ENCODE data around the gene FRMD8.
A peak's percentile ranks its signal among the peaks of the same experiment; 100 is the strongest.

The FRMD8 gene

DNA sequence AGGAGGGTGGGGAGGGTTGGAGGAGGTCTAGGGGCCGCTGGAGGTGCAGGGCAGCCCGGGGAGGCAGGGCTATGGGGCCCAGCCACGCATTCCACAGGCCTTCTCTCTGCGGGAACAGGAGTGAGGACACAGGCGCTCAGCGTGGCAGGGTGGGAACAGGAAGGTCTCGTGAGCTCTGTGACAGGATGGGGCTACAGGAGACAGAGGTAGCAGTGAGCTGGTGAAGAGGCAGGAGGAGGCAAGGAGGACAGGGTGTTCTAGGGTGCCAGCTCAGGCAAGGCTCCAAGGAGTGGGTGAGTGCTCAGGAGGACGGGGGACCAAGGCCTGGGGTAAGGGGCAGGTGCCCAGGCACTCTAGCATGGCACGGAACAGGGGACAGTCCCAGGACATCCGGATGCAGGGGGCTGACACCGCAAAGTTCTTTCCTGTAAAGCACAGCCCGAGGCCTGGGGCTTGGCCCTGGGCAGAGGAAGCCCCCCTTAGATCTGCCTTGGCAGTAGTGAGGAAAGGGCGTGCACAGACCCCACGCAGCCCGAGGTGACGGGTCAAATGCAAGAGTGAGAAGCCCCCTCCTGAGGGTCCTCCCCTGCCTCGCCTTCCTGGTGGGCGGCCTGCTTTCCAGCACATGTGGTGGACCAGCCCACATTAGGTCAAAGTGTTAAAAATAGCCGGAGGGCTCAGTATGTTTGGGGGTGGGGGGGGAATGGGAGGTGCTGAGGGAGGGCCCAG lies 31.4 kb downstream of the FRMD8 start:
- peak; percentile 90 for FAIRE-seq
- no peak for TF ChIP-seq POLR2A (IDR thresholded peaks at IDR 0.05; ENCODE audit: low read depth, low read length)
- no peak for TF ChIP-seq TAF1 (IDR thresholded peaks at IDR 0.05; ENCODE audit: borderline replicate concordance, low read depth, low read length)
- TF ChIP-seq POLR2AphosphoS5 (IDR thresholded peaks at IDR 0.05; ENCODE audit: low read depth, low read length) = 0 out of 2 replicates have a peak, but pooled peaks have one; percentile 9

DNA sequence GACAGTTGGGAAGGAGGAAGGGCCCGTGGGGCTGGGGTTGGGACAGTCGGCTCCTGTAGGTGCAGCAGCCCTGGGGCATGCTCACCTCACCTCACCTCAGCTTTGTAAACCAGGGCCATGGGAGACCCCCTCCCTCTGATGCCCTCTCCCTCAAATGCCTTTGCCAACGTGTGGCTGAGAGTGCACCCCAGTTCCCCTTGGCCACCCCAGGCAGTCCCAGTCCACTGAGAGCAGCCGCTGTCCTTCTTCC lies 31.9 kb downstream of the FRMD8 start:
- DNase-seq (ENCODE audit: insufficient read length) (no peak), FAIRE-seq (no peak)
- TF ChIP-seq POLR2AphosphoS5 (IDR thresholded peaks at IDR 0.05; ENCODE audit: low read depth, low read length) (0 out of 2 replicates have a peak, but pooled peaks have one; percentile 25), TAF1 (IDR thresholded peaks at IDR 0.05; ENCODE audit: borderline replicate concordance, low read depth, low read length) (no peak), POLR2A (IDR thresholded peaks at IDR 0.05; ENCODE audit: low read depth, low read length) (peak; percentile 47; the same call in 1 of the 2 replicates)

More for the DNA sequence above, 31.4 kb downstream of the FRMD8 start:
- no peak for DNase-seq (ENCODE audit: insufficient read length)

DNA sequence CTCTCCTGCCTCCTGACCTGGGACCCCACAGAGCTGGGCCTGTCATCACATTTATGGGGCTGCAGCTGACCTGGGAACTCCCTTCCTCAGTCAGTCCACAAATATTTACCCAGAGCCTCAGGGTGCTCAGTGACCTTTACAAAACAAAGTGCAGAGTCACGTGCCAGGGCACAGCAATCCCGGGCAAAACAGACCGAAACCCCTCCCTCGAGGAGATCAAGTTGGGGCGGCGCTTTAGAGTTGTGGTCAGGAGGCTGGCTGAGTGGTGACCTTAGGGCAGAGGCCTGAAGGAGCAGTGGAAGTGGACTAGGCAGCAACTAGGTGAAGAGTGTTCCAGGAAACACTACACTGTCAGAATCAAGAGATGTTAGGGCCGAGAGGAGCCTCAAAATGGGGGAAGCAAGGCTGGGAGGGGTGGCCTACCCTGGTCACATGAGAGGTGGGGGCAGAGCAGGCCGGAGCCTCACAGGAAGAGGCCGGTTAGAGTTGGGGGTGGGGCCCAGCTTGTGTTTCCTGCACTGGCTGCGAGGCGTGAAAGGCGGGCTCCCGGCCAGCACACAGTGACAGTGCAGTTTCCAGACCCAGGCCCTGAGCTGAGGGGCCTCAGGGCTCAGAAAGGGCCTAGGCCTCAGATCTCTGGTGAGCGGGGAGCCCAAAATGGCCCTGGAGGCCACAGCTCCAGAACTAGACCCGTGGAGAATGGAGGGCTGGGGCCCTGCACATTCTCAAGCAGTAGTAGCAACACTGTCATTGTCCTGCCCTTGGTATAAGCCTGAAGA lies 32.4 kb downstream of the FRMD8 start:
- peak; percentile 91 for TF ChIP-seq POLR2A (IDR thresholded peaks at IDR 0.05; ENCODE audit: low read depth, low read length)
- TF ChIP-seq TAF1 (IDR thresholded peaks at IDR 0.05; ENCODE audit: borderline replicate concordance, low read depth, low read length) = peak; percentile 86
- TF ChIP-seq POLR2AphosphoS5 (IDR thresholded peaks at IDR 0.05; ENCODE audit: low read depth, low read length) = peak; percentile 89
- DNase-seq (ENCODE audit: insufficient read length) (peak; percentile 89), FAIRE-seq (peak; percentile 95)

DNA sequence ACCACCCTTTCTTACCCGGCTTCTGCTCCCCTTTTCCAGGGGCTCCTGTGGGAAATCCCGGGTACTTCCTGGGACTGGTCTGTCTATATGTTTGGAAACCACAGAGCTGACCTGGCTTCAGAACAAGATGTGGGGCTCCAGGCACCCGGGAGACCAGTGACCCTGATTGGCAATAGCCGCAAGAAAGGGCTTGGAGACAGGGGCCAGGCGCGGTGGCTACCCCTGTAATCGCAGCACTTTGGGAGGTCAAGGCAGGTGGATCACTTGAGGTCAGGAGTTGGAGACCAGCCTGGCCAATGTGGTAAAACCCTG lies 33.0 kb downstream of the FRMD8 start:
- FAIRE-seq = no peak
- TF ChIP-seq POLR2A (IDR thresholded peaks at IDR 0.05; ENCODE audit: low read depth, low read length) (no peak), POLR2AphosphoS5 (IDR thresholded peaks at IDR 0.05; ENCODE audit: low read depth, low read length) (peak; percentile 10; the same call in 1 of the 2 replicates)
- DNase-seq (ENCODE audit: insufficient read length) = no peak

DNA sequence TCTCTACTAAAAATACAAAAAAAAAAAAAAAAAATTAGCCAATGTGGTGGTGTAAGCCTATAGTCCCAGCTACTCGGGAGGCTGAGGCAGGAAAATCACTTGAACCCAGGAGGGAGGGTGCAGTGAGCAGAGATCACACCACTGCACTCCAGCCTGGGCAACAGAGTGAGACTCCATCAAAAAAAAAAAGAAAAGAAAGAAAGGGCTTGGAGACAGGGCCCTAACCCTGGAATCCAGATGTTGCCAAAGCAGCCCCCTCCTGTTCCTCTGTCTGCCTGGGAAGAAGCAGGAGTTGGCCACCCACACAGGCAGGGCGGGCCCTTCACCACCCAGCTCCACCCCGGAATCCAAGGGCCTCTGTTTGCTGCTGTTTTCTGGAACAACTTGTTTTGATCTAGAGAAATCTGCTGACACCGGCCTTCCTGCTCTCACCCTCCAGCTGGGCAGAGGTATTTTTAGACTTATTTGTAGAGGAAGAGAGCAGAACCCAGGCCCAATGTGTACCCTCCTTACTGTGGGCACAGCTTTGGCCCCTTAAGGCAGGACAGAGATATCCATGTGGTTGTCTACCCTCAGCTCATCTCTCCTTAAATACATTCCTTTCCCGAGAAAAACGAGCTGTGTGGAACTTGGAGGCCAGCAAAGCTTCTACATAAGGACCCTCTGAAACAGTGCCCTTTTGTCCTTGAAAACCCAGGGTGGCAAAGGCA lies 33.5 kb downstream of the FRMD8 start:
- no peak for FAIRE-seq

DNA sequence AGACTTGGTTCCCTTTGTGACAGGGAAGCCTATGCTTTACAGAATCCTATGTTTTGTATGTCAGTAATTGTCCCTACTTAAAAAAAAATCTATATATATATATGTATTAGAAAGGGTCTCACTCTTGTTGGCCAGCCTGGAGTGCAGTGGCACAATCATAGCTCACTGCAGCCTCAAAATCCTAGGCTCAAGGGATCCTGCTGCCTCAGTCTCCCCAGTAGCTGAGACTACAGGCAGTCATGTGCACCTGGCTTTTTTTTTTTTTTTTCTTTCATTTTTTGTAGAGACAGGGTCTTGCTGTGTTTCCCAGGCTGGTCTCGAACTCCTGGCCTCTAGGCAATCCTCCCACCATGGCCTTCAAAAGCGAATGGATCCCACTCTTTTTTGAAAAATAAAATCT lies 34.1 kb downstream of the FRMD8 start:
- DNase-seq (ENCODE audit: insufficient read length) (no peak), FAIRE-seq (no peak)
- no peak for TF ChIP-seq TAF1 (IDR thresholded peaks at IDR 0.05; ENCODE audit: borderline replicate concordance, low read depth, low read length)
- no peak for TF ChIP-seq POLR2AphosphoS5 (IDR thresholded peaks at IDR 0.05; ENCODE audit: low read depth, low read length)
- TF ChIP-seq POLR2A (IDR thresholded peaks at IDR 0.05; ENCODE audit: low read depth, low read length) = no peak

More for the DNA sequence above, 33.5 kb downstream of the FRMD8 start:
- no peak; the same call in 1 of the 2 replicates for TF ChIP-seq POLR2AphosphoS5 (IDR thresholded peaks at IDR 0.05; ENCODE audit: low read depth, low read length)
- 0 out of 2 replicates have a peak, but pooled peaks have one; percentile 3 for TF ChIP-seq POLR2A (IDR thresholded peaks at IDR 0.05; ENCODE audit: low read depth, low read length)
- DNase-seq (ENCODE audit: insufficient read length) = no peak

DNA sequence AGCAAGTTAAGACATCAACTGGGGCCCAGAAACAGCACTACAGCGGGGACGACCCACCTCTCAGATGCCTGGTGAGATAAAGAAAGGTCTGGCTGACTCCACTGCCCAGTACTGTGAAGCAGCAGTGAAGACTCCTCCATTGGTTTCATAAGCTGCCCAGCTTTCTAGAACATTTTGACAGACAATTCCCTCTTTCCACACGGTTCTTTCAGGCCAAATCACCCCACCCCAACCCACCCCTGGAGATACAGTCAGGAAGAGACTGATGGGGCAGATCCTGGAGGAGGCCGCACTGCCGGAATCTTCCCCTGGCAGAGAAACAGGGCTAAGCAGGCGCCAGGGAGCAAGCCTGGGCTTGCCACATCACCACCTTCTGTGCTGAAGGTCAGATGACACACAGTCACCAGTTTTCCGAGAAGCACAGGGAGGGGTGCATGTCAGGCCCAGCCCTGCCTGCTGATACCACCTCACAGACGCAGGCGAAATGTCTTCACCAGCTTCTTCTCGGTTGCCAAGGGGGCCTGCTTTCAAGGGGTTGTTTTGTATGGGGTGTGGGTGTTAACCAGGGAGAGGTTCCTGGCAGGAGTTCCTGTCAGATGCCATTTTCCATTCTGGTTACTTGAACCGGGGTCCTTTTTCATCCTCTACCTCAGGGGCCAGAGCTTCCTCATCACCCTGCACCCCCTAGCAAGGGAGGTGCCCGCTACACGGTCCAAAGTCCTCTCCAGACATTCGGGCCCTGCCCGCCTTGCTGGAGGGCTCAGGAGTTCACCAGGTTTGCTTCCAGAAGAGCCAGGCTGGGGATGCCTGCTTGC lies 34.7 kb downstream of the FRMD8 start:
- peak; percentile 87 for FAIRE-seq
- DNase-seq (ENCODE audit: insufficient read length) = no peak
- peak; percentile 97 for TF ChIP-seq POLR2AphosphoS5 (IDR thresholded peaks at IDR 0.05; ENCODE audit: low read depth, low read length)
- peak; percentile 92 for TF ChIP-seq POLR2A (IDR thresholded peaks at IDR 0.05; ENCODE audit: low read depth, low read length)
- peak; percentile 40; the same call in 1 of the 2 replicates for TF ChIP-seq TAF1 (IDR thresholded peaks at IDR 0.05; ENCODE audit: borderline replicate concordance, low read depth, low read length)

DNA sequence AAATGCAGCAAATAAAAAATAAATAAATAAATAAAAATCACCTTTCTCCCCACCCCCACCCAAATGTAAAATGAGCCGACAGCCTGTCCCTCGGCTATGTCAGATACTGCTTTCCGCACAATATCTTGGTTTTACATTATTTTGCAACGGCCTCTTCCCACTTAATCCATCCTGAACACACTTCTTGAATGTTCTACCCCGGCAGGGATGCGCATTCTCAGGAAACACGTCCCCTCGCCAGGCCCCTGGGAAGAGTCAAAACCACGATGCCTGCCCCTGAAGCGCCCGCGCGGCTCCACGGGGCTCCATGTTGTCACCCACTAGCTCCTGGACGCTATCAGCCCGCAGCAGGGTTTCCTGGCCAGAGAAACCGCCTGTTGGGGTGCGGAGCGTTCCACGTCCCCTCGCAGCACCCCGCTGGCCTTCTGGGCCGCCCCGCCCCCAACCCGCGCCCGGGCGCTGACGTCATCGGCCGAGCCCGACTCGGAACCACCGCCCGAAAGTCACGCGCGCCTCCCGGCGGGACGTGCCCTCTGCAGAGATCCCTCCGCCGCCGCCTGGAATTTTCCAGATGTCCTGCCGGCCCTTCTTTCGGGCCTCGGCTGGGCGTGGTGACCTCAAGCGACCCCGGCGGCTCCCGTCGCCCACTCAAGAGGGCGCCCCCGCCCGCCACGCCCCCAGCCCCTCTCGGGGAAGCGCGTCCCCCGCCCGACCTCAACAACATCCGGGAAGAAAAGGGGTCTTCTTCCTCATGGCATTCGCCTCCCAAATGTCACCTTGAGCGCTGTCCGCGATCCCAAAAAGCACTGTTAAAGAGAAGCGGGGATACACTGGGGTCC lies 35.6 kb downstream of the FRMD8 start:
- DNase-seq (ENCODE audit: insufficient read length) (no peak), FAIRE-seq (peak; percentile 91)
- TF ChIP-seq TAF1 (IDR thresholded peaks at IDR 0.05; ENCODE audit: borderline replicate concordance, low read depth, low read length) = peak; percentile 60; the same call in 1 of the 2 replicates
- no peak for TF ChIP-seq POLR2A (IDR thresholded peaks at IDR 0.05; ENCODE audit: low read depth, low read length)

DNA sequence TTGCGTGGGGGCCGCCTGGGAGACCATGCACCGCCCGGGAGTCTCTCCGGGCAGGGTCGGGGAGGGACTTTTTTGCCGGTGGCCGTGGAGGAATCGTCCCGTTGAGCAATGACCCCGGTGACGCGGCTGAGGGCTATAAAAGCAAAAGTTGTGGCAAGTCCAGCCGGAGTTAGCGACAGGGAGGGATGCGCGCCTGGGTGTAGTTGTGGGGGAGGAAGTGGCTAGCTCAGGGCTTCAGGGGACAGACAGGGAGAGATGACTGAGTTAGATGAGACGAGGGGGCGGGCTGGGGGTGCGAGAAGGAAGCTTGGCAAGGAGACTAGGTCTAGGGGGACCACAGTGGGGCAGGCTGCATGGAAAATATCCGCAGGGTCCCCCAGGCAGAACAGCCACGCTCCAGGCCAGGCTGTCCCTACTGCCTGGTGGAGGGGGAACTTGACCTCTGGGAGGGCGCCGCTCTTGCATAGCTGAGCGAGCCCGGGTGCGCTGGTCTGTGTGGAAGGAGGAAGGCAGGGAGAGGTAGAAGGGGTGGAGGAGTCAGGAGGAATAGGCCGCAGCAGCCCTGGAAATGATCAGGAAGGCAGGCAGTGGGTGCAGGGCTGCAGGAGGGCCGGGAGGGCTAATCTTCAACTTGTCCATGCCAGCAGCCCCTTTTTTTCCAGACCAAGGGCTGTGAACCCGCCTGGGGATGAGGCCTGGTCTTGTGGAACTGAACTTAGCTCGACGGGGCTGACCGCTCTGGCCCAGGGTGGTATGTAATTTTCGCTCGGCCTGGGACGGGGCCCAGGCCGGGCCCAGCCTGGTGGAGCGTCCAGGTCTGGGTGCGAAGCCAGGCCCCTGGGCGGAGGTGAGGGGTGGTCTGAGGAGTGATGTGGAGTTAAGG lies 36.4 kb downstream of the FRMD8 start, which contains the start of gene NEAT1:
TSS of gene NEAT1 (plus strand) at position 166 of the 883 bp plus-strand sequence.
- FAIRE-seq = no peak
- TF ChIP-seq POLR2A (IDR thresholded peaks at IDR 0.05; ENCODE audit: low read depth, low read length) = peak; percentile 98
- TF ChIP-seq TAF1 (IDR thresholded peaks at IDR 0.05; ENCODE audit: borderline replicate concordance, low read depth, low read length) = peak; percentile 100
- peak; percentile 99 for TF ChIP-seq POLR2AphosphoS5 (IDR thresholded peaks at IDR 0.05; ENCODE audit: low read depth, low read length)
- no peak for DNase-seq (ENCODE audit: insufficient read length)
